ENCODE data around the gene ZNF829.
A peak's percentile ranks its signal among the peaks of the same experiment; 100 is the strongest.

Gene ZNF829

DNA sequence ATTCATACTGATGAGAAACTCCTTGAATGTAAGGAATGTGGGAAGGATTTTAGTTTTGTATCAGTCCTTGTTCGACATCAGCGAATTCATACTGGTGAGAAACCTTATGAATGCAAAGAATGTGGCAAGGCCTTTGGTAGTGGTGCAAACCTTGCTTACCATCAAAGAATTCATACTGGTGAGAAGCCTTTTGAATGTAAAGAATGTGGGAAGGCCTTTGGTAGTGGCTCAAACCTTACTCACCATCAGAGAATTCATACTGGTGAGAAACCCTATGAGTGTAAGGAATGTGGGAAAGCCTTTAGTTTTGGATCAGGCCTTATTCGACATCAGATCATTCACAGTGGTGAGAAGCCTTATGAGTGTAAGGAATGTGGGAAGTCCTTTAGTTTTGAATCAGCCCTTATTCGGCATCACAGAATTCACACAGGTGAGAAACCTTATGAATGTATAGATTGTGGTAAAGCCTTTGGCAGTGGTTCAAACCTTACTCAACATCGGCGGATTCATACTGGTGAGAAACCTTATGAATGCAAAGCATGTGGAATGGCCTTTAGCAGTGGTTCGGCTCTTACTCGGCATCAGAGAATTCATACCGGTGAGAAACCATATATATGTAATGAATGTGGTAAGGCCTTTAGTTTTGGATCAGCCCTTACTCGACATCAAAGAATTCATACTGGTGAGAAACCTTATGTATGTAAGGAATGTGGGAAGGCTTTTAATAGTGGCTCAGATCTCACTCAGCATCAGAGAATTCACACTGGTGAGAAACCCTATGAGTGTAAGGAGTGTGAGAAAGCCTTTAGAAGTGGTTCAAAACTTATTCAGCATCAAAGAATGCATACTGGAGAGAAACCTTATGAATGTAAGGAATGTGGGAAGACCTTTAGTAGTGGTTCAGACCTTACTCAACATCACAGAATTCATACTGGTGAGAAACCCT lies 38.8 kb downstream of the ZNF829 start:
- H3K36me3 ChIP-seq (ENCODE audit: control insufficient read depth, insufficient read depth, low read length): no peaks in the 10 kb centered on the region; the same call in 1 of the 2 replicates
- no peaks in the 10 kb centered on the region for H3K27me3 ChIP-seq (replicated peaks; ENCODE audit: control insufficient read depth, insufficient read depth, low read length)
- TF ChIP-seq, protein P1, sequence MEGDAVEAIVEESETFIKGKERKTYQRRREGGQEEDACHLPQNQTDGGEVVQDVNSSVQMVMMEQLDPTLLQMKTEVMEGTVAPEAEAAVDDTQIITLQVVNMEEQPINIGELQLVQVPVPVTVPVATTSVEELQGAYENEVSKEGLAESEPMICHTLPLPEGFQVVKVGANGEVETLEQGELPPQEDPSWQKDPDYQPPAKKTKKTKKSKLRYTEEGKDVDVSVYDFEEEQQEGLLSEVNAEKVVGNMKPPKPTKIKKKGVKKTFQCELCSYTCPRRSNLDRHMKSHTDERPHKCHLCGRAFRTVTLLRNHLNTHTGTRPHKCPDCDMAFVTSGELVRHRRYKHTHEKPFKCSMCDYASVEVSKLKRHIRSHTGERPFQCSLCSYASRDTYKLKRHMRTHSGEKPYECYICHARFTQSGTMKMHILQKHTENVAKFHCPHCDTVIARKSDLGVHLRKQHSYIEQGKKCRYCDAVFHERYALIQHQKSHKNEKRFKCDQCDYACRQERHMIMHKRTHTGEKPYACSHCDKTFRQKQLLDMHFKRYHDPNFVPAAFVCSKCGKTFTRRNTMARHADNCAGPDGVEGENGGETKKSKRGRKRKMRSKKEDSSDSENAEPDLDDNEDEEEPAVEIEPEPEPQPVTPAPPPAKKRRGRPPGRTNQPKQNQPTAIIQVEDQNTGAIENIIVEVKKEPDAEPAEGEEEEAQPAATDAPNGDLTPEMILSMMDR (IDR thresholded peaks at IDR 0.05; ENCODE audit: insufficient read depth, low read length, poor library complexity, severe bottlenecking): no peak
- no peak overlapping the region for H3K4me3 ChIP-seq (replicated peaks; ENCODE audit: low read depth, low read length)
- no peak for DNase-seq (ENCODE audit: extremely low read depth, insufficient read length)

DNA sequence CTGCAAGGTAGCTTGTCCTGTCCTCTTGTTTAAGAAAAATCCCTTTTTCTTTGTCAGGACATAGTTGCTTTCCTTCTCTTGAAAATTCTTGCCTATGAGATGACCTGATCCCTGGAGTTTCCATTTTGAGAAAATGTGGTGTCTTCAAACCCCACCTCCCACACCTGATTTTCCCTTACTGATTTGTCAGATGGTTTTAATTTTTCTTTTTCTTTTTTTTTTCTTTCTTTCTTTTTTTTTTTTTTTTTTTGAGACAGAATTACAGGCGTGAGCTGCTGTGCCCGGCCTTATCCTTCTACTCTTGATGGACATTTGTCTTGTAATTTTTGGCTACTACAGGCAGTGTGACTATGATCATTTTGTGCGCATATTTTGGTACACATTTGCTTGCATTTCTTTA lies 64.2 kb downstream of the ZNF829 start:
- DNase-seq (ENCODE audit: extremely low read depth, insufficient read length): no peak
- H3K4me3 ChIP-seq (replicated peaks; ENCODE audit: low read depth, low read length): peak overlapping the region; percentile 90
- TF ChIP-seq, protein P1 (IDR thresholded peaks at IDR 0.05; ENCODE audit: insufficient read depth, low read length, poor library complexity, severe bottlenecking): no peak
- H3K36me3 ChIP-seq (ENCODE audit: control insufficient read depth, insufficient read depth, low read length): peaks cover 1% of the 10 kb centered on the region
- H3K27me3 ChIP-seq (replicated peaks; ENCODE audit: control insufficient read depth, insufficient read depth, low read length): no peaks in the 10 kb centered on the region

DNA sequence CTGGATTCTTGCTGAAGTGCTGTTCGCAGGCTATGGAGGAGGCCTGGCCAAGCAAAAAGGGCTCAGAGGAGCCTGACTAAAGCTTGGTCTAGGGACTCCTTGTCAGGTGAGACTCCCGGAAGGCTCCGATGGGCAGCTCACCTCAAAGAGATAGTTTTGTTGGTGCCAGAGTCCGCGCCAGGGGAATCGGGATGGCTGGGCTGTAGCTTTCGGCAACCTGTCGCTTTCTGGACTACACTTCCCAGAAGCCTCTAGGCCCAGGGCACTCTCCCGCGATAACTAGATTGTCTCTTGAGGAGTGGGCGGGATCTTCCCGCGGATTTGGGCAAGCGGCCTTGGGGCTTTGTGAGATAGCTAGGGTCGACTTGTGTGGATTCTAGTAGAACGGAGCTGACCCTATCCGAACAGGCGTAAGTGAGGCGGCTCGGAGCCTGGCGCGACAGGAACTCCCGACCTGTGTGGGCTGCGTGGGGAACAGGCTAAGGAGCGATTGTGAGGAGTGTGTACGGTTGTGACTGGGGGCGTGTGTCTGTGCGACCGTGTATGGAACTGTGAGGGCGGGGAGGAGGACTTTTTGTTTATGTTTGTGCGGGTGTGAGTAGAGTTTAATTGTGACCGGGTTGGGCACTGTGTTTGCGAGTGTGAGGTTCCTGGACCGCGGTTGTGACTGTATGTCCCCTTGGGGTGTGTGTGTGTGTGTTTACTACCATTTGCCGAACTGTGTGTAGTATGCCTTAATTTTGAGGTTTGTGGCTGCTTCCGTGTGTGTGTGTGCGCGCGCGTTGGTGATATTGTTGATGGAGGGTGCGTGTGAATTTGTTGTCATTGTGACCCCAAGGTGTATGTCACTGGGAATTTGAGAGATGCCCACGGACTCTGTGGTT lies 65.3 kb downstream of the ZNF829 start, which contains the start of gene ZNF345:
Gene ZNF345 (plus strand): TSS at position 318 of the 884 bp plus-strand sequence. CDS start 25,955 bp downstream, outside the sequence.
- TF ChIP-seq, protein P1 (IDR thresholded peaks at IDR 0.05; ENCODE audit: insufficient read depth, low read length, poor library complexity, severe bottlenecking): no peak
- no peaks in the 10 kb centered on the region for H3K27me3 ChIP-seq (replicated peaks; ENCODE audit: control insufficient read depth, insufficient read depth, low read length)
- peaks cover 1% of the 10 kb centered on the region for H3K36me3 ChIP-seq (ENCODE audit: control insufficient read depth, insufficient read depth, low read length)
- H3K4me3 ChIP-seq (replicated peaks; ENCODE audit: low read depth, low read length): peak within 1 kb of the TSS; percentile 90
- peak; percentile 87 for DNase-seq (ENCODE audit: extremely low read depth, insufficient read length)

DNA sequence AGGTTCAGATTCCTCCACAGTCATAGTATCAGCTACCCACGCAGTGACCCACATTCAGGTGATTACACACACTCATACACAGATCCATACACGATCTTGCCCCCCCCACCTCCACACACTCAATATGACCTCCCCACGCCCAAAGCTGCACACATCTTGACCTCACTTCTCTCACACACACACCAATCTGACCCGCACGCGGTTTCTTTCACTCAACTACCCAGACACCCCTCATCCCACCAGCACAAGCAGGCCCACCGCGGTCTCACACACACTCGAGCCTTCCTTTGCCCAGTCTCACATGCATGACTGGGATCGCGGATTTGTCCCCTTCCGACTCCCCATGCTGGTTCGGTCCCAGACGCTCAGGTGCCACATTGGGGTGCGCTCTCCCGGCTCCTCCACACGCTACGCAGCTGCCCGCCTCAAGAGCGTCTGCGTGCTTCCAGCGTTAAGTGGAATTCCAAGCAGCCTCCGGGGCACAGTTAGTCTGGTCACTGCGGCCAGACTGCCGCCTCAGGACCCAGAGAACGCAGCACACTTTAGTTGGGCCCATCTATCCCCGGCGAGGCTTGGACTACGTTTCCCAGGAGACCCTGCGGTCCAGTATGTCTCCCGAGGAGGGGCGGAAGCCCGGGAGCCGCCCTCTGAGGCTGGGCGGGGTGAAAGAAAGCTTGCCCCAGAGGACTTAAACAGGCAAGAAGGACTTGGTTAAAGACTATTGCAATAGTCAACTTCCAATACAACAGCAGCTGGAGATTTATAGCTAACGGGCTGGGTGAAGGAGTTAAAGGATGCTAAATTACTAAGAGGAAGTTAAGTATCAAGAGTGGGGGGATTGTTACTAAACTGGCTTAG lies 66.2 kb downstream of the ZNF829 start:
- TF ChIP-seq, protein P1 (IDR thresholded peaks at IDR 0.05; ENCODE audit: insufficient read depth, low read length, poor library complexity, severe bottlenecking): no peak
- Histone ChIP-seq H3K4me3 (replicated peaks; ENCODE audit: low read depth, low read length) (peak overlapping the region; percentile 90), H3K27me3 (replicated peaks; ENCODE audit: control insufficient read depth, insufficient read depth, low read length) (no peaks in the 10 kb centered on the region), H3K36me3 (ENCODE audit: control insufficient read depth, insufficient read depth, low read length) (peaks cover 1% of the 10 kb centered on the region; the same call in 1 of the 2 replicates)
- peak; percentile 91 for DNase-seq (ENCODE audit: extremely low read depth, insufficient read length)

DNA sequence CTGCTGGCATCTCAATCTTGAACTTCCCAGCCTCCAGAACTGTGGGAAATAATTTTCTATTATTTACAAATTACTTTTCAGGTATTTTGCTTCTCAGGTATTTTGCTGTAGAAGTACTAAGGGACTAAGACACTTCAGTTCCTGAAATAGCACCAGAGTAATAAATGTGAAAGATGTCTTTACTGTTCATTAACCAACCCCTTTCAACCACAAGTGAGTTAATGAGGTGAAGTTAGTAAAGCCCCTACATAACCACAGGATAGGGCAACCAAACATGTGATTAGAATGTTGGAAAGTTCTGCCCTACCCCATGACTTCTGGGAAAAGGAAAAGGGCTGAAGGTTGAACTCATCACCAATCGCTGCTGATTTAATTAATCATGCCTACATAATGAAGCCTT lies 68.1 kb downstream of the ZNF829 start:
- H3K27me3 ChIP-seq (replicated peaks; ENCODE audit: control insufficient read depth, insufficient read depth, low read length): no peaks in the 10 kb centered on the region
- H3K4me3 ChIP-seq (replicated peaks; ENCODE audit: low read depth, low read length): no peak overlapping the region
- peaks cover 4% of the 10 kb centered on the region for H3K36me3 ChIP-seq (ENCODE audit: control insufficient read depth, insufficient read depth, low read length)
- TF ChIP-seq, protein P1 (IDR thresholded peaks at IDR 0.05; ENCODE audit: insufficient read depth, low read length, poor library complexity, severe bottlenecking): no peak
- DNase-seq (ENCODE audit: extremely low read depth, insufficient read length): no peak

Measured in GM06990 (cell line).